Articular chondrocyte of knee joint (primary cell): ENCODE measurements around the gene ARPC2. TPM values are rescaled to one million over a fixed set of nuclear protein-coding genes. Genes with fewer than 3 reads are reported as not detected.

Source experiments
- total RNA-seq: library from RNA; depleted of rRNA; stranded (reverse); fragments of >200 nt; gene quantifications from 2 replicates; pipeline ENCODE4 v1.2.3, GENCODE V29; 2012

Gene ARPC2
- 305 and 318 TPM in 2 replicates for total RNA-seq

GRCh38 chr2:218216674-218217359 is at the start of gene ARPC2:
Gene ARPC2, plus strand, starts transcription at chr2:218217189. Its CDS starts 282 bp downstream, at chr2:218217471.

GRCh38 chr2:218260742-218261422 is 43.9 kb downstream of the ARPC2 start, which contains the start of gene GPBAR1:
Gene GPBAR1, plus strand, starts transcription at chr2:218261015. Its CDS starts 1,710 bp downstream, at chr2:218262725.

GRCh38 chr2:218269900-218270720 is 53.1 kb downstream of the ARPC2 start, which contains the start of the genes AAMP and PNKD:
Gene AAMP, minus strand, starts transcription at chr2:218270137. Its CDS starts 51 bp downstream, at chr2:218270086.
Gene PNKD, plus strand, starts transcription at chr2:218270519. Its CDS starts 17 bp downstream, at chr2:218270536.

GRCh38 chr2:218292048-218293014 is 75.3 kb downstream of the ARPC2 start, which contains the start of gene TMBIM1:
Gene TMBIM1, minus strand, starts transcription at chr2:218292503. Its CDS starts 10,362 bp downstream, at chr2:218282141.

Other genes starting within 250 kb of the ARPC2 start
- 102 and 125 TPM in 2 replicates for gene TNS1, start 214.2 kb upstream of the ARPC2 start, total RNA-seq
- gene RUFY4, start 147.9 kb upstream of the ARPC2 start, total RNA-seq = not detected in 2 replicates
- not detected in 2 replicates for gene CXCR2, start 91.2 kb upstream of the ARPC2 start, total RNA-seq
- gene CXCR1, start 50.2 kb upstream of the ARPC2 start, total RNA-seq = not detected in 2 replicates
- gene GPBAR1, start 43.8 kb downstream of the ARPC2 start, total RNA-seq = 0.11 and 0.26 TPM in 2 replicates
- 77.2 and 77.5 TPM in 2 replicates for gene AAMP, start 52.9 kb downstream of the ARPC2 start, total RNA-seq
- 18.7 and 19.5 TPM in 2 replicates for gene PNKD, start 53.3 kb downstream of the ARPC2 start, total RNA-seq
- 230 and 339 TPM in 2 replicates for gene TMBIM1, start 75.3 kb downstream of the ARPC2 start, total RNA-seq
- 0.26 TPM in 1 of 2 replicates, not detected in the other for gene CATIP, start 139.7 kb downstream of the ARPC2 start, total RNA-seq
- 0.32 and 1.3 TPM in 2 replicates for gene SLC11A1, start 165.1 kb downstream of the ARPC2 start, total RNA-seq
- 59.2 and 69.6 TPM in 2 replicates for gene CTDSP1, start 182.7 kb downstream of the ARPC2 start, total RNA-seq
- gene VIL1, start 201.9 kb downstream of the ARPC2 start, total RNA-seq = under 0.01 TPM in 2 replicates